Measurements from ENCODE around the gene KEAP1.

KEAP1 gene

GRCh38 chr19:10449037-10449436, 54.1 kb downstream of the KEAP1 start:
- DNase-seq, result no peak

GRCh38 chr19:10442698-10443097, 60.5 kb downstream of the KEAP1 start:
- no peak for DNase-seq

- DNase-seq, result no peak
Measured at GRCh38 chr19:10439588-10439987, 63.6 kb downstream of the KEAP1 start.

Data from T-helper 1 cell (primary cell).